Nephron (organoid): ENCODE measurements around the gene NEDD4L.
A peak's percentile ranks its signal among the peaks of the same experiment; 100 is the strongest.

ENCODE experiments used
- H3K27ac Mint-ChIP-seq, 3 experiments: 2 replicates each; pipeline ENCODE4 v1.8.0; 2020; ENCODE audit warnings: mixed read lengths in 3 of 3, mild to moderate bottlenecking in 2 of 3, moderate library complexity in 1 of 3
- H3K27me3 Mint-ChIP-seq: 2 replicates; pipeline ENCODE4 v1.8.0; 2021; ENCODE audit warnings: low read depth, mild to moderate bottlenecking, moderate library complexity, mixed read lengths
- H3K36me3 Mint-ChIP-seq: 2 replicates; pipeline ENCODE4 v1.8.0; 2020; ENCODE audit warnings: low read depth, mixed read lengths
- H3K4me1 Mint-ChIP-seq: 2 replicates; pipeline ENCODE4 v1.8.0; 2020; ENCODE audit warnings: mixed read lengths
- H3K4me3 Mint-ChIP-seq, 3 experiments: 2 replicates each; pipeline ENCODE4 v1.8.0; 2020; ENCODE audit warnings: mild to moderate bottlenecking in 3 of 3, mixed read lengths in 3 of 3, moderate library complexity in 2 of 3
- H3K9me3 Mint-ChIP-seq: 2 replicates; pipeline ENCODE4 v1.8.0; 2020; ENCODE audit warnings: mixed read lengths
- TF ChIP-seq, protein P1 (sequence below), 3 experiments: fragments of 200-600 bp; sonication (generic); IDR thresholded peaks; one replicate each; pipeline ENCODE4 v1.5.0; 2021; ENCODE audit warnings: antibody characterized with exemption in 3 of 3; ENCODE audit not compliant: unreplicated experiment in 3 of 3

Gene NEDD4L

DNA sequence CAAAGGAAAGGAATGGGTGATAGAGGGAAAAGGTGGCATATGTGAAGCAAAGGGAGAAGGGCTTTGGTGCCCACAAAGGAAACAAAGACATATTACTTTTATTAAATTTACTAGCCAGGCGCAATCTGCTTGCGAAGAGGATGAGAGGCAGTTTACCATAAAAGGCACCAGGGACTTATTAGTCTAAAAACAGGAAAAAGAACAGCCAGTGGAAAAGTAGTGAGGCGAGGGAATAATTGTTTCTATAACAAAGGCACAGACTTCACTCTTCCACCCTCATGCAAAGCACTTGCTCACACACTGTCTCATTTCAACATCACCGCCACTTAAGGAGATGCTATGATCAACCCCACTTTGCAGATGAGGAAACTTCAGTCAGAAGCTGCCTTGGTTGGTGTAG, 374.3 kb downstream of the NEDD4L start:
- no peaks in the 10 kb centered on the region for H3K9me3 Mint-ChIP-seq
- no peak overlapping the region for H3K27ac Mint-ChIP-seq
- peaks cover 13% of the 10 kb centered on the region for H3K4me1 Mint-ChIP-seq
- H3K36me3 Mint-ChIP-seq, result no peaks in the 10 kb centered on the region
- no peak overlapping the region for H3K4me3 Mint-ChIP-seq
- H3K27me3 Mint-ChIP-seq, result peaks cover 13% of the 10 kb centered on the region
- TF ChIP-seq, protein P1, sequence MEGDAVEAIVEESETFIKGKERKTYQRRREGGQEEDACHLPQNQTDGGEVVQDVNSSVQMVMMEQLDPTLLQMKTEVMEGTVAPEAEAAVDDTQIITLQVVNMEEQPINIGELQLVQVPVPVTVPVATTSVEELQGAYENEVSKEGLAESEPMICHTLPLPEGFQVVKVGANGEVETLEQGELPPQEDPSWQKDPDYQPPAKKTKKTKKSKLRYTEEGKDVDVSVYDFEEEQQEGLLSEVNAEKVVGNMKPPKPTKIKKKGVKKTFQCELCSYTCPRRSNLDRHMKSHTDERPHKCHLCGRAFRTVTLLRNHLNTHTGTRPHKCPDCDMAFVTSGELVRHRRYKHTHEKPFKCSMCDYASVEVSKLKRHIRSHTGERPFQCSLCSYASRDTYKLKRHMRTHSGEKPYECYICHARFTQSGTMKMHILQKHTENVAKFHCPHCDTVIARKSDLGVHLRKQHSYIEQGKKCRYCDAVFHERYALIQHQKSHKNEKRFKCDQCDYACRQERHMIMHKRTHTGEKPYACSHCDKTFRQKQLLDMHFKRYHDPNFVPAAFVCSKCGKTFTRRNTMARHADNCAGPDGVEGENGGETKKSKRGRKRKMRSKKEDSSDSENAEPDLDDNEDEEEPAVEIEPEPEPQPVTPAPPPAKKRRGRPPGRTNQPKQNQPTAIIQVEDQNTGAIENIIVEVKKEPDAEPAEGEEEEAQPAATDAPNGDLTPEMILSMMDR (IDR thresholded peaks at IDR 0.05; ENCODE audit: unreplicated experiment in 3 of 3), result no peak

DNA sequence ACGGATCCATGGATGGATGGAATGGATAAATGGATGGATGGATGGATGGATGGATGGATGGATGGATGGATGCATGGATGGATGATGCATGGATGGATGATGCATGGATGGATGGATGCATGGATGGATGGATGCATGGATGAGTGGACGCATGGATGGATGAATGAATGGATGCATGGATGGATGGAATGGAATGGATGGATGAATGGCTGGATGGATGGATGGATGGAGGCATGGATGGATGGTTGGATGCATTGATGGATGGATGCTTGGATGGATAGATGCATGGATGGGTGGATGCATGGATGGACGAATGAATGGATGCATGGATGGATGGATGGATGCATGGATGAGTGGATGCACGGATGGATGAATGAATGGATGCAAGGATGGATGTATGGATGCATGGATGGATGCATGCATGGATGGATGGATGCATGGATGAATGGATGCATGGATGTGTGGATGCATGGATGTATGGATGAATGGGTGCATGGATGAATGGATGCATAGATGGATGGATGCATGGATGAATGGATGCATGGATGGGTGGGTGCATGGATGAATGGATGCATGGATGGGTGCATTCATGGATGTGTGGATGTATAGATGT, 375.7 kb downstream of the NEDD4L start:
- Mint-ChIP-seq H3K4me3 (no peak overlapping the region), H3K27me3 (peaks cover 13% of the 10 kb centered on the region), H3K27ac (no peak overlapping the region), H3K4me1 (peaks cover 13% of the 10 kb centered on the region), H3K9me3 (no peaks in the 10 kb centered on the region), H3K36me3 (no peaks in the 10 kb centered on the region)
- TF ChIP-seq, protein P1 (IDR thresholded peaks at IDR 0.05; ENCODE audit: unreplicated experiment in 3 of 3), result no peak

- Mint-ChIP-seq H3K27ac (no peak overlapping the region), H3K36me3 (no peaks in the 10 kb centered on the region), H3K4me1 (peaks cover 7% of the 10 kb centered on the region), H3K9me3 (no peaks in the 10 kb centered on the region), H3K27me3 (peaks cover 3% of the 10 kb centered on the region), H3K4me3 (no peak overlapping the region)
- TF ChIP-seq, protein P1 (IDR thresholded peaks at IDR 0.05; ENCODE audit: unreplicated experiment in 3 of 3), result no peak
Observed at GRCh38 chr18:58426611-58427010, 382.6 kb downstream of the NEDD4L start.

- no peaks in the 10 kb centered on the region for H3K36me3 Mint-ChIP-seq
- H3K4me3 Mint-ChIP-seq, result no peak overlapping the region
- no peak overlapping the region for H3K27ac Mint-ChIP-seq
- TF ChIP-seq, protein P1 (IDR thresholded peaks at IDR 0.05; ENCODE audit: unreplicated experiment in 3 of 3), result no peak
- H3K27me3 Mint-ChIP-seq, result peaks cover 3% of the 10 kb centered on the region
- no peaks in the 10 kb centered on the region for H3K9me3 Mint-ChIP-seq
- peaks cover 7% of the 10 kb centered on the region for H3K4me1 Mint-ChIP-seq
Observed at GRCh38 chr18:58427321-58427720, 383.3 kb downstream of the NEDD4L start.

GRCh38 chr18:58429442-58429841, 385.4 kb downstream of the NEDD4L start:
- H3K36me3 Mint-ChIP-seq, result no peaks in the 10 kb centered on the region
- H3K4me1 Mint-ChIP-seq, result peaks cover 7% of the 10 kb centered on the region
- H3K27me3 Mint-ChIP-seq, result no peaks in the 10 kb centered on the region
- no peaks in the 10 kb centered on the region for H3K9me3 Mint-ChIP-seq
- peak overlapping the region in 1 of 3 experiments; percentile 11 for H3K27ac Mint-ChIP-seq
- no peak overlapping the region for H3K4me3 Mint-ChIP-seq
- TF ChIP-seq, protein P1 (IDR thresholded peaks at IDR 0.05; ENCODE audit: unreplicated experiment in 3 of 3), result no peak

DNA sequence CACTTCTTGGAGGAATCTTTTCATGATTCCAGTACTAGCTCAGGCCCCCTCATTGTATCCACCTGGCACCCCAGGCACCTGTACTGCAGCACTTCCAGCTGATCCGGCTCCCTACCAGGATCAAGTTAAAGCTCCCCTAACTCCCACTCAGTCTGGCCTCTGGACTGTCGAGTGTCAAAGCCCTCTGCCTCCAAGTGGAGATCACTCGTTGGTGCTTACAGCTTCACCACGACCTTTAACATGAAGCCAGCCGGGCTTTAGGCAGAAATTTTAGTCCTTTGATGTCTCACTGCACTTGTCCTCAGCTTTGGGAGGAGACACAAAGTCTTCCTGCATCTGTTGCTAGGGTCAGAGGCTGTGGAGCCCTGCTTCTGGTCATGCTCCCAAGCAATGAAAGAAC, 387.2 kb downstream of the NEDD4L start:
- no peak overlapping the region for H3K27ac Mint-ChIP-seq
- H3K27me3 Mint-ChIP-seq, result no peaks in the 10 kb centered on the region

More for the DNA sequence above, 387.2 kb downstream of the NEDD4L start:
- H3K9me3 Mint-ChIP-seq, result peaks cover 4% of the 10 kb centered on the region
- H3K36me3 Mint-ChIP-seq, result no peaks in the 10 kb centered on the region
- TF ChIP-seq, protein P1 (IDR thresholded peaks at IDR 0.05; ENCODE audit: unreplicated experiment in 3 of 3), result no peak
- H3K4me1 Mint-ChIP-seq, result peaks cover 7% of the 10 kb centered on the region
- no peak overlapping the region for H3K4me3 Mint-ChIP-seq
